ENCODE results near the gene SCN10A.

Gene SCN10A

GRCh38 chr3:38826001-38826400 is 10.0 kb upstream of the SCN10A start:
- in situ Hi-C loops (cut with MboI; ENCODE audit: low pct_unique_long_range_greater_than_20kb, low sequenced_read_pairs, unreplicated experiment) = no loop called here
- TF ChIP-seq CTCF (IDR thresholded peaks at IDR 0.05; ENCODE audit: extremely low read depth, insufficient read depth, missing control alignments) = no peak
- DNase-seq (ENCODE audit: low spot score) = no peak

GRCh38 chr3:38824349-38824748 is 8.3 kb upstream of the SCN10A start:
- no peak for DNase-seq (ENCODE audit: low spot score)
- in situ Hi-C loops (cut with MboI; ENCODE audit: low pct_unique_long_range_greater_than_20kb, low sequenced_read_pairs, unreplicated experiment) = no loop called here
- no peak for TF ChIP-seq CTCF (IDR thresholded peaks at IDR 0.05; ENCODE audit: extremely low read depth, insufficient read depth, missing control alignments)

GRCh38 chr3:38823722-38824121 is 7.7 kb upstream of the SCN10A start:
- TF ChIP-seq CTCF (IDR thresholded peaks at IDR 0.05; ENCODE audit: extremely low read depth, insufficient read depth, missing control alignments) = no peak
- no peak for DNase-seq (ENCODE audit: low spot score)
- in situ Hi-C loops (cut with MboI; ENCODE audit: low pct_unique_long_range_greater_than_20kb, low sequenced_read_pairs, unreplicated experiment) = no loop called here

- DNase-seq (ENCODE audit: low spot score) = no peak
- TF ChIP-seq CTCF (IDR thresholded peaks at IDR 0.05; ENCODE audit: extremely low read depth, insufficient read depth, missing control alignments) = no peak
- in situ Hi-C loops (cut with MboI; ENCODE audit: low pct_unique_long_range_greater_than_20kb, low sequenced_read_pairs, unreplicated experiment) = no loop called here
Observed at GRCh38 chr3:38823186-38823585, 7.2 kb upstream of the SCN10A start.

- DNase-seq (ENCODE audit: low spot score) = no peak
- in situ Hi-C loops (cut with MboI; ENCODE audit: low pct_unique_long_range_greater_than_20kb, low sequenced_read_pairs, unreplicated experiment) = no loop called here
- TF ChIP-seq CTCF (IDR thresholded peaks at IDR 0.05; ENCODE audit: extremely low read depth, insufficient read depth, missing control alignments) = no peak
Observed at GRCh38 chr3:38811822-38812221, 4.2 kb downstream of the SCN10A start.

- no peak for TF ChIP-seq CTCF (IDR thresholded peaks at IDR 0.05; ENCODE audit: extremely low read depth, insufficient read depth, missing control alignments)
- in situ Hi-C loops (cut with MboI; ENCODE audit: low pct_unique_long_range_greater_than_20kb, low sequenced_read_pairs, unreplicated experiment) = no loop called here
- DNase-seq (ENCODE audit: low spot score) = peak; percentile 53
Observed at GRCh38 chr3:38805765-38806386, 10.1 kb downstream of the SCN10A start.
